ENCODE measurements around the gene GRIA1. TPM values are rescaled to one million over a fixed set of nuclear protein-coding genes. Genes with fewer than 3 reads are reported as not detected.

Gene GRIA1
- polyA plus RNA-seq, 1 experiment = 6.7 TPM

DNA sequence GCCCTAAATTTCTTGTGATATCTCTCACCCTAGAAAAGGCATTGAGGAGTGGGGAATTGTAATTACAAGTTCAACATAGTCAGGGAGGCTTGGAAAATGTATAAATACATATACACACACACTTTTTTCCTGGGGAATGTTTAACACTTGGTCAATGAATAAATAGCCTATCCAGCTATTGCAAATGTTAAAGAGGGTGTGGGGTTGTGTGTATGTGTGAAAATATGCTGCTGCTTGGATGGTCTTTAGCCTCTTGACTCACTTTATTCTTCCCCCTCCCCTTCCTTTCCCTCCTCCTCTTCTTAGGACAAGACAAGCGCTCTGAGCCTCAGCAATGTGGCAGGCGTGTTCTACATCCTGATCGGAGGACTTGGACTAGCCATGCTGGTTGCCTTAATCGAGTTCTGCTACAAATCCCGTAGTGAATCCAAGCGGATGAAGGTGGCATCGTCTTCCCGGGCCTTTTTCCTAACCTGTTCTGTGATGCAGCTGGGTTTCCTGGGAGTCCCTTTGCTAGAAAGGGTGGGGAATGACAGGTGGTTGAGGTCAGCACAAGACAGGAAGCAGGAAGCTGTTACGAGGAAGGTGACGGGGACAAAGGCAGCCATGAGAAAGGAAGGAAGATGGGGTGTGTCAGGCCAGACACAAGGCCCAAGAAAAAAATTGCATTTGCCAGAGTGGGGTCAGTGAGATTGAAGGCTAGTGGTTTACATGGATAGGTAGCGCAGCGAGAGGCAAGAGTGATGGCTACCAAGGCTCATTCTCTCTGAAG lies 311.8 kb downstream of the GRIA1 start:
- ChIA-PET CTCF (no interaction called here), POLR2A (no interaction called here)
- Histone ChIP-seq H3K4me3 (ENCODE audit: low read depth, low read length) (no peak overlapping the region), H3K27me3 (ENCODE audit: control insufficient read depth, insufficient read depth, low read length) (no peaks in the 10 kb centered on the region), H3K36me3 (ENCODE audit: control insufficient read depth, insufficient read depth, low read length) (no peaks in the 10 kb centered on the region; the same call in 1 of the 2 replicates)
- DNase-seq (ENCODE audit: low read depth) = no peak
- TF ChIP-seq, protein P1, sequence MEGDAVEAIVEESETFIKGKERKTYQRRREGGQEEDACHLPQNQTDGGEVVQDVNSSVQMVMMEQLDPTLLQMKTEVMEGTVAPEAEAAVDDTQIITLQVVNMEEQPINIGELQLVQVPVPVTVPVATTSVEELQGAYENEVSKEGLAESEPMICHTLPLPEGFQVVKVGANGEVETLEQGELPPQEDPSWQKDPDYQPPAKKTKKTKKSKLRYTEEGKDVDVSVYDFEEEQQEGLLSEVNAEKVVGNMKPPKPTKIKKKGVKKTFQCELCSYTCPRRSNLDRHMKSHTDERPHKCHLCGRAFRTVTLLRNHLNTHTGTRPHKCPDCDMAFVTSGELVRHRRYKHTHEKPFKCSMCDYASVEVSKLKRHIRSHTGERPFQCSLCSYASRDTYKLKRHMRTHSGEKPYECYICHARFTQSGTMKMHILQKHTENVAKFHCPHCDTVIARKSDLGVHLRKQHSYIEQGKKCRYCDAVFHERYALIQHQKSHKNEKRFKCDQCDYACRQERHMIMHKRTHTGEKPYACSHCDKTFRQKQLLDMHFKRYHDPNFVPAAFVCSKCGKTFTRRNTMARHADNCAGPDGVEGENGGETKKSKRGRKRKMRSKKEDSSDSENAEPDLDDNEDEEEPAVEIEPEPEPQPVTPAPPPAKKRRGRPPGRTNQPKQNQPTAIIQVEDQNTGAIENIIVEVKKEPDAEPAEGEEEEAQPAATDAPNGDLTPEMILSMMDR (IDR thresholded peaks at IDR 0.05; ENCODE audit: insufficient read depth, low read depth, low read length) = no peak

GRCh38 chr5:153807801-153808200 lies 317.3 kb downstream of the GRIA1 start:
- Histone ChIP-seq H3K27me3 (ENCODE audit: control insufficient read depth, insufficient read depth, low read length) (no peaks in the 10 kb centered on the region), H3K36me3 (ENCODE audit: control insufficient read depth, insufficient read depth, low read length) (no peaks in the 10 kb centered on the region), H3K4me3 (ENCODE audit: low read depth, low read length) (no peak overlapping the region)
- TF ChIP-seq, protein P1 (IDR thresholded peaks at IDR 0.05; ENCODE audit: insufficient read depth, low read depth, low read length) = no peak
- no peak for DNase-seq (ENCODE audit: low read depth)
- ChIA-PET CTCF (interaction anchor here (1.4 kb wide), 1 partner anchor 157 kb away, joined by 4 read pairs; no protein-coding TSS in a partner anchor), POLR2A (no interaction called here)

GRCh38 chr5:153809166-153809565 lies 318.7 kb downstream of the GRIA1 start:
- ChIA-PET POLR2A (no interaction called here), CTCF (interaction anchor here (1.2 kb wide), 1 partner anchor 21 kb away, joined by 3 read pairs; no protein-coding TSS in a partner anchor)
- no peaks in the 10 kb centered on the region for H3K36me3 ChIP-seq (ENCODE audit: control insufficient read depth, insufficient read depth, low read length)
- no peak overlapping the region for H3K4me3 ChIP-seq (ENCODE audit: low read depth, low read length)
- no peak for DNase-seq (ENCODE audit: low read depth)
- TF ChIP-seq, protein P1 (IDR thresholded peaks at IDR 0.05; ENCODE audit: insufficient read depth, low read depth, low read length) = no peak
- no peaks in the 10 kb centered on the region for H3K27me3 ChIP-seq (ENCODE audit: control insufficient read depth, insufficient read depth, low read length)

DNA sequence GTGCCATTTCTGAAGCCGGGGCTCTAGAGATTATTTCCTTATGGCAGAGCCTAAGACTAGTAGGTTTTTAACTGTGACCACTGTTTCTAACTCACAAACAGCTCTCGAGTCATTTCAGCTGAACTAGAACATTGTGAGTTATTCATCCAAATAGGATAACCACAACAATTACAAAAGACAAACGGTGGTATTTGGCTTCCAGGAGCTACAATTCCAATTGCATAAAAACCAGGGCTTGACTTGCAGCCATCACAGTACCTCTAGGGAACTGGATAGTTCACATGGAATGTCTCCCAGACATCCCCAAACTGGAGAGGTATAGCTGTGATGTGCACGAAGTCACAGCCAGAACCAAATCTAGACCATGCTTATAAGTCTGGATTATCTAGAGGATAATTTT lies 323.4 kb downstream of the GRIA1 start:
- H3K4me3 ChIP-seq (ENCODE audit: low read depth, low read length) = no peak overlapping the region
- CTCF ChIA-PET = interaction anchor here (1.1 kb wide), 1 partner anchor 151 kb away, joined by 5 read pairs; no protein-coding TSS in a partner anchor
- H3K27me3 ChIP-seq (ENCODE audit: control insufficient read depth, insufficient read depth, low read length) = no peaks in the 10 kb centered on the region
- DNase-seq (ENCODE audit: low read depth) = no peak
- no peaks in the 10 kb centered on the region for H3K36me3 ChIP-seq (ENCODE audit: control insufficient read depth, insufficient read depth, low read length)
- POLR2A ChIA-PET = interaction anchor here (0.6 kb wide), 1 partner anchor 34 kb away, joined by 3 read pairs; no protein-coding TSS in a partner anchor
- TF ChIP-seq, protein P1 (IDR thresholded peaks at IDR 0.05; ENCODE audit: insufficient read depth, low read depth, low read length) = no peak

DNA sequence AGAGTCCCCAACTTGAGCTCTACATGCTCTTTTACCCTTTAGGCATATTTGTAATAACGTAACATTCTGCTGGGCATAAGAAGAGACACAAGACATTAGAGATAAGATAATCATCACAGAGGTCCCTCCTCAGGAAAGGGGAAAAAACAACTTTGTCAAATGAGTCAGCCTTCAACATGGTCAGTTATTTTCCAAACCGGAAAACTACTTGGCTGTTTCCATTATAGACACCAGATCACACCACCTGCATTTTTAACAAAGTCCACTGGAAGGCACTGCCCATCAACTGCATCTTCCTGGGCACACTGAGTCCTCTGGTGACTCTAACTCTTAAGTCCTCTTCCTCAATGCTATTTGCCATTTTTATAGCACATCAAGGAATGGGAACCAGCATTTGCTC lies 326.4 kb downstream of the GRIA1 start:
- no peak for DNase-seq (ENCODE audit: low read depth)
- TF ChIP-seq, protein P1 (IDR thresholded peaks at IDR 0.05; ENCODE audit: insufficient read depth, low read depth, low read length) = no peak
- H3K4me3 ChIP-seq (ENCODE audit: low read depth, low read length) = no peak overlapping the region
- no peaks in the 10 kb centered on the region for H3K27me3 ChIP-seq (ENCODE audit: control insufficient read depth, insufficient read depth, low read length)
- ChIA-PET CTCF (interaction anchor here (1.9 kb wide), 1 partner anchor 17 kb away, joined by 5 read pairs; no protein-coding TSS in a partner anchor), POLR2A (interaction anchor here (1.0 kb wide), 1 partner anchor 143 kb away, joined by 3 read pairs; no protein-coding TSS in a partner anchor)
- H3K36me3 ChIP-seq (ENCODE audit: control insufficient read depth, insufficient read depth, low read length) = no peaks in the 10 kb centered on the region

All from BJ (cell line).